ES-I3 (cell line): Measurements from ENCODE around the gene SPSB1.

ENCODE experiments used
- H3K36me3 ChIP-seq: 2 replicates; pipeline ENCODE4 v1.6.1; 2013; ENCODE audit warnings: mild to moderate bottlenecking, low read length, control low read depth, moderate library complexity; ENCODE audit not compliant: insufficient read depth
- H3K4me1 ChIP-seq: 2 replicates; pipeline ENCODE4 v1.6.1; 2013; ENCODE audit warnings: mild to moderate bottlenecking, control low read depth, low read length; ENCODE audit not compliant: insufficient read depth
- H3K9ac ChIP-seq: 2 replicates; pipeline ENCODE4 v1.6.1; 2013; ENCODE audit warnings: low read depth, mild to moderate bottlenecking, low read length, moderate library complexity
- H3K9me3 ChIP-seq: 2 replicates; pipeline ENCODE4 v1.6.1; 2013; ENCODE audit warnings: mild to moderate bottlenecking, low read length, moderate library complexity; ENCODE audit not compliant: control insufficient read depth, insufficient read depth

SPSB1 gene

DNA sequence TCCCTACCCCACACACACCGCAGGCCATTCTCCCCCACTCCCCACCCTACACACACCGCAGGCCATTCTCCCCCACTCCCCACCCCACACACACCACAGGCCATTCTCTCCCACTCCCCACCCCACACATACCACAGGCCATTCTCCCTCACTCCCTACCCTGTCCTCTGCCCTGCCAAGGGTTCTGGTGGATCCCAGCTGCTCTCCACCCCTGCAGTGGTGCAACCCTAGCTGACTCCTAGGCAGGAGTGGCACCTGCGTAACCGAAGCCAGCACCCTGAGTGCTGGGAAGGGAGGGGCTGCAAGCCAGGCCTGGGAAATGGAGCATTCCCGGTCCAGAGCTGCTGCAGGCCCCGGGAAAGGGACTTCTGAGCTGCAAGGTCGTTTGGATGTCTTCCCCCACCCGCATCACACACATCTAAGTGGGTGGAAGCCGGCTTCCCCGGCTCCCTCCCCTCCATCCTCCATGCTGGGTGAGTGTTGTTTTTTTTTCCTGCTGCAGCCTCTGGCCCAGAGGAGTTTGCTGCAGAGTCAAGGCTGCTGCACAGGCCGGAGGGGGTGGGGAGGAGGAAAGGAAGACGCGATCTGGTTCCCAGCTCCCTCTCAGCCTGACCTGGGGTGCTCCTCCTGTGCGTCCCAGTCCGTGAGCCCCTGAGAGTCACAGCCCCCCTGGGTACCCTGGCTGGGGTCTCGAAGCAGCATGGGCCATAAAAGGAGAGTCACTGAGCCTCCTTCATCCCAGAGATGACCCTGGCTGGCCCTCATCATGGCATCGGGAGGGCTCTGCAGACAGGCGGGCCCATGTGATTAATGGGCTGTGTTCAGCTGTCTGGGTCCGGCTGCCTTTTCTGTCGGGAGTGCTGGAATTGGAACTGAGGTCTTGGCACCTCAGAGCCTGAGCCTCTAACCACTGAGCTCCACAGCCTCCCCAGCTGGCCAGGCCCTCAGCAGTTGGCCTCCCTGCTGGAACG is 42.0 kb upstream of the SPSB1 start:
- Histone ChIP-seq H3K9ac (no peak overlapping the region), H3K9me3 (no peaks in the 10 kb centered on the region), H3K36me3 (no peaks in the 10 kb centered on the region), H3K4me1 (peaks cover 31% of the 10 kb centered on the region)

DNA sequence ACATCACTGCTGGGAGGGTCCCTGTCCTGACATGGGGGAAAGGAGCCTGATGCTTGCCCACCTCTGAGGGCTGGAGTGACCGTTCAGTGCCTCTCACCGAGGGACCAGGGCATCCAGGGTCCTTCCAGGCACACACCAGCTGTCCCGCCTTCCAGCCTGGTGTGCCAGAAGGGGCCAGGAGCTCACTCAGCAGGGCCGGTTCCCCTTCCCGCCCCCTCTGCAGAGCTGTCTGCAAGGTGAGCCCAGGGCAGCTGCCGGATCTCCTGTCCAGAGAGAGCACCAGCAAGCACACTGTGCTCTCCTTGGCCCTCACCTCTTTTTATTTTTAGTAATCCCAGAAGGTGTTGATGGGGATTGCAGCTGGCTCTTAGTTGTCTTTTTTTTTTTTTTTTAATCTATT is 41.2 kb upstream of the SPSB1 start:
- H3K36me3 ChIP-seq = no peaks in the 10 kb centered on the region
- no peaks in the 10 kb centered on the region for H3K9me3 ChIP-seq
- H3K4me1 ChIP-seq = peaks cover 31% of the 10 kb centered on the region

DNA sequence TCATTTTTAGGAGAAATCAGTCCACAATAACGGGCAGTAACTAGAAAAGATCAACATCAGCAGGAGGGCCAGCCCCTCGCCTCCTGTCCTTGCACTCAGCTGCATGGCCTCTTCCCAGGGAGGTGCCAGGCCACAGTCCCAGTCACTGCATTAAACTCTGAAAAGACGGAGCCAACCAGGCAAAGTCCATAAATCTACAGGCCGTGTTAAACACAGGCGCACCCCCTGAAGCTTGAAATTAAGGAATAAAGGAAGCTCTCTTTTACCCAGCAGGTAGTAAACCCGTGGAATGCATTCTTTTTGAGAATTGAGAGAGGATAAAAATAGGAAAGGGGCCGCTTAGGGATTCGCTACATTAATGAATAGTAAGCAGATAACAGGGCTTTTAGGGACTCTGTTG is 39.7 kb upstream of the SPSB1 start:
- no peak overlapping the region for H3K9ac ChIP-seq
- H3K4me1 ChIP-seq = peaks cover 31% of the 10 kb centered on the region
- no peaks in the 10 kb centered on the region for H3K36me3 ChIP-seq
- H3K9me3 ChIP-seq = no peaks in the 10 kb centered on the region

More for the DNA sequence above, 41.2 kb upstream of the SPSB1 start:
- H3K9ac ChIP-seq = no peak overlapping the region

DNA sequence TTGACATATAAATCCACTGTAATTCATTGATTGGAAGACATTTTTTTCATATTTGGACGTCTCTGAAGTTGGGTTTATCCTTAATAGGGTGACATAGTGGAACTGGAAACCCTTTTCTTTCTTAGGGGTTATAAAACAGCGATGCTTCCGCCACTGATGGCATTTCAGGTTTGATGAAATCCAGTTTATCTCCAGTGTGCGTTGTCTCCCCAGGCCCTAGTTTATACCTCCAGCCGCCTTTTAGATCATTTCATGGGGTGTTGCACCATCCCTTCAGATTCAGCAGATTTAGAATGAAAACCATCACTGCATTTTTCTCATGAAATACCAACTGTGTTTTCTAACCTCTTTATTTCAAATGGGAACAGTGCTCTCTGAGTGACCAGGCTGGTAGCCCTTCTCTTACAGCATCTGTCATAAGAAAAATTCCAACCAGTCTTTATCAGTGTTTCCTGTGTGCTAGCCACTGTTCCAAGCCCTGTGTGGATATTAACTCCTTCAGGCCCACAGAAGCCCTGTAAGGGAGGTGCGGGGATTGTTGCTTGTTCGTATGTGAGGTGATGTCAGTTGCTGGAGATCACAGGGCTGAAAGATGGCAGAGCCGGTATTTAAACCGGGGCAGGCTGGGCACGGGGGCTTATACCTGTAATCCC is 39.1 kb upstream of the SPSB1 start:
- H3K4me1 ChIP-seq = peaks cover 31% of the 10 kb centered on the region
- H3K36me3 ChIP-seq = no peaks in the 10 kb centered on the region
- no peak overlapping the region for H3K9ac ChIP-seq
- H3K9me3 ChIP-seq = no peaks in the 10 kb centered on the region

DNA sequence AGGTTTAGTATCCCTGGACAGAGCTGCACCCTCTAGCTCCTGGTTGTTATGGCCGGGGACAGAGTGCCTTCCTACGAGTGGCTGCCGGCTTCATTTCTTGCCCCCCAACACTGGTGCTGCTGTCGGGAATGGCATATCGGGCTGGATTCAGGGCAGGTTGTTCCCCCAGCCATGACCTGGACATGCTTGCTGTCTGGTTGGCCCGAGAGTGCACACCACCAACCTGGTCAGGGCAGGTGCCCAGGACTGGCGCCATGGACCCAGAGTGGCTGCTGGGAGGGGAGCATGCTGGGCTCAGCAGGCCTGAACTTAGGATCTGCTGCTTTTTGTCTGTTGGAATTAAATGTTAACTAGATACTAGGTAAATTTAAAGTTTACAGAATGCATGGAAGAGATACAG is 36.4 kb upstream of the SPSB1 start:
- Histone ChIP-seq H3K36me3 (no peaks in the 10 kb centered on the region), H3K9ac (no peak overlapping the region), H3K4me1 (peaks cover 20% of the 10 kb centered on the region), H3K9me3 (no peaks in the 10 kb centered on the region)

DNA sequence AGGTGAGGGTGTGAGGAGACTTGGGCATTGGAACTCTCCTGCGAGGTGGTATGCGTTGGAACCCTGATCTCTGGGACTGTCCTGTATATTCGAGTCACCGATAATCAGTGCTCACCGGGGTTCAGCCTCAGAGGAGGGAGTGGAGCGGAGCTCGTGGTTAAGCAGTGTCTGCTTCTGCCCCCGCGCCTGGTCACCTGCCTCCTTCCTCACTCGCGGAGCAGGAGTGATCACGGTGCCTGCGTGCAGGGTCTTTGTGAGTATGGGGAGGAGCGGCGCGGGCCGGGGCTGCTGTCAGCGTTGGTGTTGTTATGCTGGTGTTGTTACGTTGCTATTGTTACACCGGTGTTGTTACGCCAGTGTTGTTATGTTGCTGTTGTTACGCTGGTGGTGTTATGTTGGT is 34.8 kb upstream of the SPSB1 start:
- Histone ChIP-seq H3K9ac (no peak overlapping the region), H3K36me3 (no peaks in the 10 kb centered on the region), H3K4me1 (peaks cover 10% of the 10 kb centered on the region), H3K9me3 (no peaks in the 10 kb centered on the region)

DNA sequence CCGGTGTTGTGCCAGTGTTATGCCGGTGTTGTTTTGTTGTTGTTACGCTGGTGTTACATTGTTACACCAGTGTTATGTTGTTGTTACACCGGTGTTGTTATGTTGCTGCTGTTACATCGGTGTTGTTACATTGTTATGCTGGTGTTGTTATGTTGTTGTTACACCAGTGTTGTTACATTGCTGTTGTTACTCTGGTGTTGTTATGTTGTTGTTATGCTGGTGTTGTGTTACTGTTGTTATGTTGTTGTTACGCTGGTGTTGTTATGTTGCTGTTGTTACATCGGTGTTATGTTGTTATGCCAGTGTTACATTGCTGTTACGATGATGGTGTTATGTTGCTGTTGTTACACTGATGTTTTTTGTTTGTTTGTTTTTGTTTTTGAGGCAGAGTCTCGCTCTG is 34.1 kb upstream of the SPSB1 start:
- Histone ChIP-seq H3K9ac (no peak overlapping the region), H3K9me3 (no peaks in the 10 kb centered on the region), H3K4me1 (peaks cover 2% of the 10 kb centered on the region; the same call in 1 of the 2 replicates), H3K36me3 (no peaks in the 10 kb centered on the region)

DNA sequence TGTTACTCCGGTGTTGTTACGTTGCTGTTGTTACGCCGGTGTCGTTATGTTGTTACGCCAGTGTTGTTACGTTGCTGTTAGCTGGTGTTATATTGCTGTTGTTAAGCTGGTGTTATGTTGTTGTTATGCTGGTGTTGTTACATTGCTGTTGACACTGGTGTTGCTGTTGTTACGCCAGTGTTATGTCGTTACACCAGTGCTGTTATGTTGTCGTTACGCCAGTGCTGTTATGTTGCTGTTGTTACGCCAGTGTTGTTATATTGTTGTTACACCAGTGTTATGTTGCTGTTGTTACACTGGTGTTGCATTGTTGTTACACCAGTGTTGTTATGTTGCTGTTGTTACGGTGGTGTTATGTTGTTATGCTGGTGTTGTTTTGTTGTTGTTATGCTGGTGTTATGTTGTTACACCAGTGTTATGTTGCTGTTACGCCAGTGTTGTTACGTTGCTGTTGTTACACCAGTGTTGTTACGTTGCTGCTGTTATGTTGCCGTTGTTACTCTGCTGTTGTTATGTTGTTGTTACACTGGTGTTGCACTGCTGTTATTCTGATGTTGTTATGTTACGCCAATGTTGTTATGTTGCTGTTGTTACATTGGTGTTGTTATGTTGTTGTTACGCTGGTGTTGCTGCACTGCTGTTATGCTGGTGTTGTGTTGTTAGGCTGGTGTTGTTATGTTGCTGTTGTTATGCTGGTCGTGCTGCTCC is 32.5 kb upstream of the SPSB1 start:
- no peak overlapping the region for H3K9ac ChIP-seq
- no peaks in the 10 kb centered on the region for H3K4me1 ChIP-seq
- H3K9me3 ChIP-seq = no peaks in the 10 kb centered on the region

DNA sequence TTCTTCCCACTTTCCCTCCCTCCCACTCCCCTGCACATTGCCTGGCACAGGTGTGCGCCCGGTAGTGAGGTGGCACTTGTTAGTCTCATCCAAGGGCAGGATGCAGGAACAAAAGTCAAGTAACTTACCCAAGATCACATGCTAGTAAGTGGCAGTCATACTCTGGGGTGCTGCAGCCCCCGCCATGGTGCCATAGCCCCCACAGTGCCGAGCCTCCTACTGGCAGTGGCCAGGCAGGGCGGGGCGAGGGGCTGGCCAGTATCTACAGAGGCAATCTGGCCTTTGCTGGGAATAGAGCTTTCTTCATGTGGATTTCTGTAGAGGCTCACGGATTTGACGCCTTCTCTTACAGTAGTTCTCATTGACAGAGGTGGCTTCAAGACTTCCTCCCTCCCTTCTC is 31.2 kb upstream of the SPSB1 start:
- H3K36me3 ChIP-seq = no peaks in the 10 kb centered on the region
- no peak overlapping the region for H3K9ac ChIP-seq
- no peaks in the 10 kb centered on the region for H3K9me3 ChIP-seq
- no peaks in the 10 kb centered on the region for H3K4me1 ChIP-seq

More for the DNA sequence above, 32.5 kb upstream of the SPSB1 start:
- H3K36me3 ChIP-seq = no peaks in the 10 kb centered on the region

DNA sequence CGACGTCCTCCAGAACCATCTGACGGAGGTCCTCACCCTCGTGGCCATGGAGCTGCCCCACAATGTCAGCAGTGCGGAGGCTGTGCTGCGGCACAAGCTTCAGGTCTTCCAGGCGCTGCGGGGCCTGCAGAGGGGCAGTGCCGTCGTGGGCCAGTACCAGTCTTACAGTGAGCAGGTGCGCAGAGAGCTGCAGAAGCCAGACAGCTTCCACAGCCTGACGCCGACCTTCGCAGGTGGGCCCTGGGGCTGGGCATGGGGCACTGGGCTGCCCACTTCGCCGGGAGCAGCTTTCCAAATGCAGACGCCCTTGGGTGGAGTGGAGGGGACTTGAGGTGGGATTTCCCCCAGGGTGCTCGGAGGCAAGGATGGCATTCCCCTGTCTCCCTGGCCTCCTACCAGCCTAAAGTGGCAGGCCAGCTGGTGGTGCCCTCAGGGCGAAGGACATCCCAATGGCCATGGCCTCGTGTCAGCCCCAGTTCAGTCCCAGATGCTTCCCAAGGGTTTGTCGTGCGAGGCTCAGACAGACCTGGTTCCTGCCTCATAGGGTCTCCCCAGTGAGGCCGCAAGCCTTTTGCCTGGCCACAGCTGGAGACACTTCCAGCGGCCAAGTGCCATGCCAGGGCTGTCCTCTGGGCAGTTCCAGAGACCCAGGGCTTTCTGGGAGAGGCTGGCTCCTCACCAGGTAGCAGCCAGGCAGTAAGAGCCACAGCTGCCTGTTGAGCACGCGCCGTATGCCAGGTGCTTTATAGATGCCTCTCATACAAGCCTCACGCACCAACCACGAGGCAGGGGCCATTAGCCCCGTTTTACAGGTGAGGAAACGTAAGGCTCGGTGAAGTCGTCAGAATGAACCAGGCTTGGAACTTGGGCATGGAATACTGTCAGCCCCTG is 30.4 kb upstream of the SPSB1 start:
- Histone ChIP-seq H3K4me1 (no peaks in the 10 kb centered on the region), H3K9me3 (no peaks in the 10 kb centered on the region), H3K36me3 (no peaks in the 10 kb centered on the region), H3K9ac (no peak overlapping the region)

DNA sequence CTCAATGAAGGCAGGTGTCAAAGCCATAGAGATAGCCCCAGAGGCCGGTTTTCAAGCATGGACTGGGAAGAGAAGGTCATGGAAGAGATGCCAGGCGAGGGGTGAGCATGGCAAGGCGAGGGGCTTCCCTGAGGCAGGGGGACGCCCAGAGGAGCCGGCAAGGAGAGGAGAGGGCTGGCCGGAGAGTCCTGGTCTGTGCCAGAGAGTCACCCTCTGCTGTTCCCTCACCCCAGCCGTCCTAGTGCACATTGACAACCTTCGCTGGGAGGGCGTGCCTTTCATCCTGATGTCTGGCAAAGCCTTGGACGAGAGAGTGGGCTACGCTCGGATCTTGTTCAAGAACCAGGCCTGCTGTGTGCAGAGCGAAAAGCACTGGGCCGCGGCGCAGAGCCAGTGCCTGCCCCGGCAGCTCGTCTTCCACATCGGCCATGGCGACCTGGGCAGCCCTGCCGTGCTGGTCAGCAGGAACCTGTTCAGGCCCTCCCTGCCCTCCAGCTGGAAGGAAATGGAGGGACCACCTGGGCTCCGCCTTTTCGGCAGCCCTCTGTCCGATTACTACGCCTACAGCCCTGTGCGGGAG is 29.3 kb upstream of the SPSB1 start:
- H3K4me1 ChIP-seq = no peaks in the 10 kb centered on the region
- H3K9ac ChIP-seq = no peak overlapping the region
- no peaks in the 10 kb centered on the region for H3K9me3 ChIP-seq
- H3K36me3 ChIP-seq = no peaks in the 10 kb centered on the region

DNA sequence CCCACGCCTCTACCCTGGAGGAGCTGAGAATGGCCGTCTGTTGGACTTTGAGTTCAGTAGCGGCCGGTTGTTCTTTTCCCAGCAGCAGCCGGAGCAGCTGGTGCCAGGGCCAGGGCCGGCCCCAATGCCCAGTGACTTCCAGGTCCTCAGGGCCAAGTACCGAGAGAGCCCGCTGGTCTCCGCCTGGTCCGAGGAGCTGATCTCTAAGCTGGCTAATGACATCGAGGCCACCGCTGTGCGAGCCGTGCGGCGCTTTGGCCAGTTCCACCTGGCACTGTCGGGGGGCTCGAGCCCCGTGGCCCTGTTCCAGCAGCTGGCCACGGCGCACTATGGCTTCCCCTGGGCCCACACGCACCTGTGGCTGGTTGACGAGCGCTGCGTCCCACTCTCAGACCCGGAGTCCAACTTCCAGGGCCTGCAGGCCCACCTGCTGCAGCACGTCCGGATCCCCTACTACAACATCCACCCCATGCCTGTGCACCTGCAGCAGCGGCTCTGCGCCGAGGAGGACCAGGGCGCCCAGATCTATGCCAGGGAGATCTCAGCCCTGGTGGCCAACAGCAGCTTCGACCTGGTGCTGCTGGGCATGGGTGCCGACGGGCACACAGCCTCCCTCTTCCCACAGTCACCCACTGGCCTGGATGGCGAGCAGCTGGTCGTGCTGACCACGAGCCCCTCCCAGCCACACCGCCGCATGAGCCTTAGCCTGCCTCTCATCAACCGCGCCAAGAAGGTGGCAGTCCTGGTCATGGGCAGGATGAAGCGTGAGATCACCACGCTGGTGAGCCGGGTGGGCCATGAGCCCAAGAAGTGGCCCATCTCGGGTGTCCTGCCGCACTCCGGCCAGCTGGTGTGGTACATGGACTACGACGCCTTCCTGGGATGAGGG is 28.5 kb upstream of the SPSB1 start:
- Histone ChIP-seq H3K4me1 (no peaks in the 10 kb centered on the region), H3K9ac (no peak overlapping the region), H3K9me3 (no peaks in the 10 kb centered on the region), H3K36me3 (no peaks in the 10 kb centered on the region)

DNA sequence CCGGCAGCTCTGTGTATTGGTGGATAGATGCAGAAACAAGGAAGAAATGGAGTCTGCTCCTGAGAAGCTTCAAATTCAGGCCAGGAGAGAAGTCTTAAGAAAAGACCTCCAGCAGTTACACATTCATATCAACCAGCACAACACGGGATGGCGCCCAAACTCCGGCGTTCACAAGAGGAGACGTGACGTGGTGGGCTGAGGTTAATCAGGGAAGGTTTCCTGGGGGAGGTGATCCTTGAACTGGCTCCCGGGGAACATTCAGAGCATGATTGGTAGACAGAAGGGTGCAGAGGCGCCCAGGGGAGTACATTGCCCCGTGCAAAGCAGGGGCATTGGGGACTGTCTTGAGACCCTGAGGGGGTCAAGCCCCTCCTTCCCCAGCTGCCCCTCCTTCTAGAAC is 27.7 kb upstream of the SPSB1 start:
- no peaks in the 10 kb centered on the region for H3K9me3 ChIP-seq
- no peaks in the 10 kb centered on the region for H3K4me1 ChIP-seq
- H3K9ac ChIP-seq = no peak overlapping the region
- no peaks in the 10 kb centered on the region for H3K36me3 ChIP-seq
